Stimulated activated CD8-positive, alpha-beta memory T cell treated with anti-CD3 and anti-CD28 coated beads, Interleukin-2, amount 100 ng/mL, for 48 hours (primary cell): Measurements from ENCODE around the gene OR51L1.
"Not testable (repeated sequence)": the region's sequence is repeated elsewhere in the genome, so short reads cannot be mapped to it uniquely, and the experiment has no call there.

Experiments used
- DNase-seq, 2 donors: peaks; one replicate each; pipeline ENCODE4 v3.0.0-alpha.2; 2020; ENCODE audit warnings: low read depth in 2 of 2

Gene OR51L1

GRCh38 chr11:4994551-4994950 is at the start of gene OR51L1:
TSS of gene OR51L1 (plus strand) at chr11:4994851. CDS start at chr11:4998983, 4,132 bp downstream.
- no peak for DNase-seq

GRCh38 chr11:4947505-4947904 is 47.1 kb upstream of the OR51L1 start, which contains the start of gene OR51A4:
TSS of gene OR51A4 (minus strand) at chr11:4947605. CDS start at chr11:4947100, 505 bp downstream.
- no peak for DNase-seq

- not testable (repeated sequence) for DNase-seq
Observed at GRCh38 chr11:4955613-4956012, 39.0 kb upstream of the OR51L1 start, which contains the start of gene OR51A2. TSS of gene OR51A2 (minus strand) at chr11:4955713. CDS start at chr11:4955713, 0 bp downstream.

GRCh38 chr11:4957396-4957795 is 37.3 kb upstream of the OR51L1 start:
- DNase-seq: no peak

- DNase-seq: no peak
Observed at GRCh38 chr11:4960877-4961276, 33.8 kb upstream of the OR51L1 start.

GRCh38 chr11:4962816-4963215 is 31.8 kb upstream of the OR51L1 start:
- DNase-seq: no peak

- no peak for DNase-seq
Observed at GRCh38 chr11:4975436-4975835, 19.2 kb upstream of the OR51L1 start.

- no peak for DNase-seq
Observed at GRCh38 chr11:4979036-4979435, 15.6 kb upstream of the OR51L1 start.

GRCh38 chr11:4982678-4983077 is 12.0 kb upstream of the OR51L1 start:
- DNase-seq: no peak

GRCh38 chr11:4983841-4984240 is 10.8 kb upstream of the OR51L1 start:
- DNase-seq: no peak

GRCh38 chr11:4991060-4991459 is 3.6 kb upstream of the OR51L1 start:
- no peak for DNase-seq

- peak; percentile 2 to 4 for DNase-seq
Observed at GRCh38 chr11:5004424-5005274, 10.0 kb downstream of the OR51L1 start.

- no peak for DNase-seq
Observed at GRCh38 chr11:5007561-5007960, 12.9 kb downstream of the OR51L1 start.

- no peak for DNase-seq
Observed at GRCh38 chr11:5011254-5011653, 16.6 kb downstream of the OR51L1 start.

- DNase-seq: no peak
Observed at GRCh38 chr11:5013012-5013411, 18.4 kb downstream of the OR51L1 start.

- DNase-seq: no peak
Observed at GRCh38 chr11:5021996-5022395, 27.3 kb downstream of the OR51L1 start.

GRCh38 chr11:5036669-5037068 is 42.0 kb downstream of the OR51L1 start:
- no peak for DNase-seq

- no peak for DNase-seq
Observed at GRCh38 chr11:5037926-5038325, 43.3 kb downstream of the OR51L1 start.

- no peak for DNase-seq
Observed at GRCh38 chr11:5038341-5038740, 43.7 kb downstream of the OR51L1 start.

GRCh38 chr11:5040876-5041275 is 46.2 kb downstream of the OR51L1 start:
- no peak for DNase-seq

- DNase-seq: no peak
Observed at GRCh38 chr11:5042091-5042490, 47.4 kb downstream of the OR51L1 start.

- no peak for DNase-seq
Observed at GRCh38 chr11:5043380-5043779, 48.7 kb downstream of the OR51L1 start.

GRCh38 chr11:5046226-5046625 is 51.6 kb downstream of the OR51L1 start, which contains the start of gene OR52J3:
TSS of gene OR52J3 (plus strand) at chr11:5046526. CDS start at chr11:5046526, 0 bp downstream.
- no peak for DNase-seq
